ENCODE measurements around the gene ZNF74. TPM values are rescaled to one million over a fixed set of nuclear protein-coding genes. Genes with fewer than 3 reads are reported as not detected.
A peak's percentile ranks its signal among the peaks of the same experiment; 100 is the strongest.

ZNF74 gene
- total and polyA plus RNA-seq, 7 donors: 2.1 to 4.8 (median 4.0) TPM

DNA sequence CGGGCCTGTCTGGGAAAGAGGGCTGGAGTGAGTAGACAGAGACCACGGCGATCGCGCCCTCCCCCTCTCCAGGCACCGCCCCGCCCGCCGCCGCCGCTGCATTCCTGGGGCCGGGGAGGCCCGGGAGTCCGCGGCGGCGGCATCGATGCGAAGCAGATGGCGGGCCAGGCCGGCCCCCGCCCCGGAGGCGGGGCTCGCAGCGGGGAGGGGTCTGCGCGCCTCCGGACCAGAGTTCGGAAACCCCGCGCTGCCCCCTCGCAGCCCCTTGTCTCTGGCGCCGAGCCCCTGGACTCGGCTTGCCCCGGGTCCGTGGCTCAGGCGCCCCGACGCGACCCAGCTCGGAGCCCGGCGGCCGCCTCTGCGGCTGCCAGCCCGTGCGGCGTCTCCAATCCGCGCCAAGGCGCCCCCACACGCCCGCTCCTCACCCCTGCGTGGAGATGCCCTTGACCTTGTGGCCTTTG, 42.4 kb downstream of the ZNF74 start:
- no peaks in the 10 kb centered on the region for H3K36me3 ChIP-seq (ENCODE audit: insufficient read depth in 1 of 2, low read depth in 1 of 2)
- no peak for TF ChIP-seq CTCF (IDR thresholded peaks at IDR 0.05)
- intact Hi-C loops (cut with DNase I): no loop called here
- H3K27ac ChIP-seq: no peak overlapping the region
- WGBS, 3 donors: 1 to 2% (median 1%) methylated on average over 28 to 56 of the region's 56 CpGs
- H3K9me3 ChIP-seq: no peaks in the 10 kb centered on the region
- peak overlapping the region; percentile 69 for H3K4me3 ChIP-seq
- peak in 1 of 2 donors; percentile 55 for DNase-seq
- peaks cover 0 to 36% (median 21%) of the 10 kb centered on the region in 3 donors for H3K27me3 ChIP-seq (ENCODE audit: insufficient read depth in 3 of 3, low read length in 2 of 3)
- H3K4me1 ChIP-seq: peaks cover 5% of the 10 kb centered on the region
- ATAC-seq: peak in 1 of 4 donors; percentile 7

DNA sequence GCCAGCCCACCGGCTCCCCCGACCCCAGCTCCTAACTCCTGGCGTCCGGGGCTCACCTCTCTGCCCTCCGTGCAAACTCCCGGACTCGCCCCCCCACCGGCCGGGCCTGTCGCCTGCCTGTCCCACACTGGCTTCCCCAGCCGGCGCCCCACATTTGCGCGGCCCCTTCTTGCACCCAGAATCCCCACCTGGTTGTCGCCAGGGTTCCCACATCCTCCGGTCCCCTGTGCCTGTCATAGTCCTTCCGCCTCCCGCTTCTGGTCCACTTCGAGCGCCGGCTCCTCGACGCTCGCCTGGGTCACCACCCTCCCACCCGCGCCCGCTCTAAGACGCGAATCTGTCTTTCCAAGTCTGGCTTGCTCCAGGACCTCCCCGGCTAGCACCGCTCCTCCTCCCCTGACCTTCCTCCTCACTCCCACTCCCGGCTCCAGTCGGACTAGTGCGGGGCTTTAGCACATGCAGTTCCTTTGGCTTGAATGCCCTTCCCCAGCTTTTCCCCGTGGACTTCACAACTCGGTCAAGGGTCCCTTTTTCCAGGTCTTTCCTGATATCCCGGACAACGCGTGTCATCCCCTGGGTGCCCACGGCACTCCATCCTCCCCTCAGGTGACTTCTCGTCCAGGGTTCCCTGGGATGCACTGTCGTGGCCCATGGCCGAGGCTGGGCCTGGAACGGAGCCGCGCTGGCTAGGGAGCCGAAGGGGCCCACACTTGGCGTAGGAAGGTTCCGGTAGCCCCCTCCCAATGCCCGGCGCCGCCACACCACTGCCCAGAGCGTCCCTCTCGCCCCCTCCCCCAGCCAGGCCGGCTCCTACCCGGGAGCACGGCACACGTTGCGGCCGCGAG, 43.0 kb downstream of the ZNF74 start:
- H3K27ac ChIP-seq: no peak overlapping the region
- ATAC-seq (peak; percentile 5 to 17 (median 11)), DNase-seq (peak in 1 of 2 donors; percentile 59)
- H3K27me3 ChIP-seq (ENCODE audit: insufficient read depth in 3 of 3, low read length in 2 of 3): peaks cover 0 to 36% (median 21%) of the 10 kb centered on the region in 3 donors
- H3K9me3 ChIP-seq: no peaks in the 10 kb centered on the region
- intact Hi-C loops (cut with DNase I): no loop called here
- peak overlapping the region; percentile 69 for H3K4me3 ChIP-seq
- TF ChIP-seq CTCF (IDR thresholded peaks at IDR 0.05): no peak
- H3K4me1 ChIP-seq: peaks cover 5% of the 10 kb centered on the region
- 1 to 2% (median 2%) methylated on average over 47 to 61 of the region's 61 CpGs for WGBS, 3 donors
- peaks cover 0 to 4% of the 10 kb centered on the region in 2 donors for H3K36me3 ChIP-seq (ENCODE audit: insufficient read depth in 1 of 2, low read depth in 1 of 2)

DNA sequence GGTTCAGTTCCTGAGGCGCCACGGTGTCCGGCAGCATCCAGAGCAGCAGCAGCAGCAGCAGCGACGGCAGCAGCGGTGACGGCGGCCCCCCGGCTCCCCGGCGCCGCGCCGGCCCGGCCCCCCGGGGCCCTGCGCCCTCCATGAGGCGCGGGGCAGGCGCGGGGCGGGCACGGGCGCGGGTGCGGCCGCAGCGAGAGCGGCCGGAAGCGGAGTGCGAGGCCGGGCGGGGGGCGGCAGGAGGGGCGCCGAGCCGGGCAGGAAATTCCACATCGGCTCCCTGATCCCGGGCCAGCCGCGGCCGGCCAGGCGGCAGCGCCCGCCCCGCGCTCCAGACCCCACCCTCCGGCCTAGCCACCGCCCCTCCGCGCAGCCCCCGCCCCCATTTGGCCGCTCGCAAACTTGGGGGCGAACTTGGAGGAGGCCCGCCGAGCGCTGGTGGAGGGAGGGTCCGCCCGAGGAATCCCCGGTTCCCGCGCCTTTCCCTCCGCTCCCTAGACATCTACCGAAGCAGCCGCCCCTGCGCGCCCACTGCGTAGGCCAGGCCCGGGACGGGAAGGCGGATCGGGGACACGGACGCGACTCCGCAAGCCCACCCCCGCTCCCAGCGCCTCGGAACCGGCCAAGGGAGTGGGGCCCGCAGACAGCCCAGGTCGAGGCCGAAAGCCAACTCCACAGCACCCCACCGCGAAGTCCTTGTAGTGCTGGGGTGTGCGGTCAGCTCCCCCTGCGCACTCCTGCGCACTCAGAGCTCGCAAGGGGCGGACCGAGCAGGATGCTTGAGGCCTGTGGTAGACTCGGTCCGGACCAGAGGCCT, 43.9 kb downstream of the ZNF74 start, which contains the start of gene SCARF2:
Gene SCARF2, minus strand, starts transcription at position 213 of the 814 bp plus-strand sequence. Its CDS starts 71 bp downstream, at position 142.
- H3K9me3 ChIP-seq: no peaks in the 10 kb centered on the region
- peaks cover 0 to 36% (median 21%) of the 10 kb centered on the region in 3 donors for H3K27me3 ChIP-seq (ENCODE audit: insufficient read depth in 3 of 3, low read length in 2 of 3)
- TF ChIP-seq CTCF (IDR thresholded peaks at IDR 0.05): no peak
- 6 to 12% (median 9%) methylated on average over 21 to 95 of the region's 95 CpGs for WGBS, 3 donors
- ATAC-seq (peak; percentile 24 to 57 (median 31)), DNase-seq (peak; percentile 71 to 75)
- H3K36me3 ChIP-seq (ENCODE audit: insufficient read depth in 1 of 2, low read depth in 1 of 2): peaks cover 0 to 12% of the 10 kb centered on the region in 2 donors
- peak within 1 kb of the TSS; percentile 69 for H3K4me3 ChIP-seq
- H3K27ac ChIP-seq: peak within 1 kb of the TSS; percentile 50
- intact Hi-C loops (cut with DNase I): no loop called here
- peaks cover 5% of the 10 kb centered on the region for H3K4me1 ChIP-seq

- peaks cover 5% of the 10 kb centered on the region for H3K4me1 ChIP-seq
- TF ChIP-seq CTCF (IDR thresholded peaks at IDR 0.05): no peak
- H3K27me3 ChIP-seq (ENCODE audit: insufficient read depth in 3 of 3, low read length in 2 of 3): peaks cover 0 to 36% (median 21%) of the 10 kb centered on the region in 3 donors
- H3K36me3 ChIP-seq (ENCODE audit: insufficient read depth in 1 of 2, low read depth in 1 of 2): peaks cover 0 to 17% of the 10 kb centered on the region in 2 donors
- 42 to 45% (median 44%) methylated on average over 6 of the region's 6 CpGs for WGBS, 3 donors
- peak in 1 of 4 donors; percentile 11 for ATAC-seq
- no peaks in the 10 kb centered on the region for H3K9me3 ChIP-seq
- no peak for DNase-seq
- peak overlapping the region; percentile 69 for H3K4me3 ChIP-seq
- peak overlapping the region; percentile 50 for H3K27ac ChIP-seq
- intact Hi-C loops (cut with DNase I): no loop called here
Observed at GRCh38 chr22:20438427-20438677, 44.4 kb downstream of the ZNF74 start.

Measured in psoas muscle (tissue), 8 donors.